ENCODE measurements around the gene OVOL2. TPM values are rescaled to one million over a fixed set of nuclear protein-coding genes. Genes with fewer than 3 reads are reported as not detected.

Gene OVOL2
- total and polyA plus RNA-seq, 10 of the 15 experiments (the other 5 are each of a cell fraction or from before 2014, with no cell fraction given) = not detected

- no peak for TF ChIP-seq NR2C2 (IDR thresholded peaks at IDR 0.05; ENCODE audit: borderline replicate concordance, control insufficient read depth, insufficient read length, low read depth)
- no peak for TF ChIP-seq RBBP5 (conservative IDR thresholded peaks at IDR 0.05)
- no peak; the same call in 1 of the 2 replicates for TF ChIP-seq YY1 (IDR thresholded peaks at IDR 0.05; ENCODE audit: low read depth, low read length)
- TF ChIP-seq TARDBP (IDR thresholded peaks at IDR 0.05; ENCODE audit: borderline replicate concordance) = no peak
- no peak for TF ChIP-seq SUZ12 (IDR thresholded peaks at IDR 0.05; ENCODE audit: unreplicated experiment)
- TF ChIP-seq NKRF (conservative IDR thresholded peaks at IDR 0.05) = 0 out of 2 replicates have a peak, but pooled peaks have one; percentile 25
- TF ChIP-seq CHD1 (IDR thresholded peaks at IDR 0.05; ENCODE audit: low read depth, low read length) = no peak
- TF ChIP-seq MLLT1 (IDR thresholded peaks at IDR 0.05) = 0 out of 2 replicates have a peak, but pooled peaks have one; percentile 44
- no peak for TF ChIP-seq CEBPZ (IDR thresholded peaks at IDR 0.05; ENCODE audit: low read depth, low read length)
- TF ChIP-seq ELK1 (IDR thresholded peaks at IDR 0.05; ENCODE audit: low read depth, low read length) = no peak
- TF ChIP-seq MTA3 (IDR thresholded peaks at IDR 0.05; ENCODE audit: borderline replicate concordance, low read length) = no peak
- TF ChIP-seq TCF3 (IDR thresholded peaks at IDR 0.05; ENCODE audit: borderline replicate concordance, insufficient read depth, low read depth, low read length) = peak; percentile 88
- no peak for TF ChIP-seq USF2 (IDR thresholded peaks at IDR 0.05; ENCODE audit: borderline replicate concordance, low read depth, low read length)
- no peak for TF ChIP-seq E2F8 (IDR thresholded peaks at IDR 0.05; ENCODE audit: low read depth, partially characterized antibody)
- no peak for TF ChIP-seq CBX5 (IDR thresholded peaks at IDR 0.05; ENCODE audit: low read depth)
- TF ChIP-seq CEBPB (IDR thresholded peaks at IDR 0.05; ENCODE audit: borderline replicate concordance in 1 of 2, low read depth in 2 of 2, low read length in 2 of 2) = no peak
These were observed 52.3 kb downstream of the OVOL2 start (continued) for GRCh38 chr20:18005170-18005989.
